GM06990 (cell line): ENCODE results near the gene GSTM5.
A peak's percentile ranks its signal among the peaks of the same experiment; 100 is the strongest.
"Not testable (repeated sequence)": the region's sequence is repeated elsewhere in the genome, so short reads cannot be mapped to it uniquely, and the experiment has no call there.

Experiments
- DNase-seq: peaks from one replicate; pipeline ENCODE4 v3.0.0-alpha.2; 2011; ENCODE audit not compliant: insufficient read length; ENCODE audit errors: extremely low read depth
- H3K27me3 ChIP-seq: replicated peaks from 2 replicates; pipeline ENCODE4 v1.6.0; 2011; ENCODE audit warnings: low read length; ENCODE audit not compliant: control insufficient read depth, insufficient read depth
- H3K36me3 ChIP-seq: 2 replicates; pipeline ENCODE4 v1.5.1; 2011; ENCODE audit warnings: low read length; ENCODE audit not compliant: control insufficient read depth, insufficient read depth
- H3K4me3 ChIP-seq: replicated peaks from 2 replicates; pipeline ENCODE4 v1.5.1; 2011; ENCODE audit warnings: low read depth, mild to moderate bottlenecking, control low read depth, low read length
- TF ChIP-seq, protein P1 (sequence below): IDR thresholded peaks from 2 replicates; pipeline ENCODE4 v1.5.1; 2011; ENCODE audit warnings: low read length, control low read depth, mild to moderate bottlenecking, inconsistent platforms; ENCODE audit not compliant: insufficient read depth, poor library complexity, severe bottlenecking

Gene GSTM5

DNA sequence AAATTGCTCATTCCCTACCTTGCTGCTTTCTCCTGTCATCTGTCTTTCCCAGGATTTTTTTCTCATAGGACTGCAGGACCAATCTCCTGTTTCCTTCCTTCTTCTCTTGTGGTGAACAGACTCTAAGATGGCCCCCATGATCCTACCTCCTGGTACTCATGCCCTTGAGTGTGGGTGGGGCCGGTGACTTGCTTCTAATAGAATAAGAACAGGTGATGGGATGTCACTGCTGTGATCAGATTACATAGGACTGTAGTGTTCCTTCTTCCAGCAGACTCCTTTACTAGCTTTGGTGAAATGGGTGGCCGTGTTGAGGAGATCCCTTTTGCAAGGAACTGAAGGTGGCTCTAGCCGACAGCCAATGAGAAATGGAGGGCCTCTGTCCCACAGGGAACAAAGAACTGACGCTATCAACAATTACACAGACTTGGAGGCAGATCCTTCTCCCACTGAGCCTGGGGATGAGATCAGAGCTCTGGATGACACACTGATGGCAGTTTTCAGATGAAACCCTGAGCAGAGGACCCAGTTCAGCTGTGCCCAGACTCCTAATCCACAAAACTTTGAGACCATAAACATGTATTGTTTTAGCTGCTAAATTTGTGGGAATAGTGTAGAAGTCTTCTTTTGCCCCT is 21.3 kb downstream of the GSTM5 start:
- Histone ChIP-seq H3K4me3 (no peak overlapping the region), H3K27me3 (peaks cover 2% of the 10 kb centered on the region; the same call in 1 of the 2 replicates), H3K36me3 (no peaks in the 10 kb centered on the region)
- DNase-seq = no peak
- TF ChIP-seq, protein P1, sequence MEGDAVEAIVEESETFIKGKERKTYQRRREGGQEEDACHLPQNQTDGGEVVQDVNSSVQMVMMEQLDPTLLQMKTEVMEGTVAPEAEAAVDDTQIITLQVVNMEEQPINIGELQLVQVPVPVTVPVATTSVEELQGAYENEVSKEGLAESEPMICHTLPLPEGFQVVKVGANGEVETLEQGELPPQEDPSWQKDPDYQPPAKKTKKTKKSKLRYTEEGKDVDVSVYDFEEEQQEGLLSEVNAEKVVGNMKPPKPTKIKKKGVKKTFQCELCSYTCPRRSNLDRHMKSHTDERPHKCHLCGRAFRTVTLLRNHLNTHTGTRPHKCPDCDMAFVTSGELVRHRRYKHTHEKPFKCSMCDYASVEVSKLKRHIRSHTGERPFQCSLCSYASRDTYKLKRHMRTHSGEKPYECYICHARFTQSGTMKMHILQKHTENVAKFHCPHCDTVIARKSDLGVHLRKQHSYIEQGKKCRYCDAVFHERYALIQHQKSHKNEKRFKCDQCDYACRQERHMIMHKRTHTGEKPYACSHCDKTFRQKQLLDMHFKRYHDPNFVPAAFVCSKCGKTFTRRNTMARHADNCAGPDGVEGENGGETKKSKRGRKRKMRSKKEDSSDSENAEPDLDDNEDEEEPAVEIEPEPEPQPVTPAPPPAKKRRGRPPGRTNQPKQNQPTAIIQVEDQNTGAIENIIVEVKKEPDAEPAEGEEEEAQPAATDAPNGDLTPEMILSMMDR = no peak

DNA sequence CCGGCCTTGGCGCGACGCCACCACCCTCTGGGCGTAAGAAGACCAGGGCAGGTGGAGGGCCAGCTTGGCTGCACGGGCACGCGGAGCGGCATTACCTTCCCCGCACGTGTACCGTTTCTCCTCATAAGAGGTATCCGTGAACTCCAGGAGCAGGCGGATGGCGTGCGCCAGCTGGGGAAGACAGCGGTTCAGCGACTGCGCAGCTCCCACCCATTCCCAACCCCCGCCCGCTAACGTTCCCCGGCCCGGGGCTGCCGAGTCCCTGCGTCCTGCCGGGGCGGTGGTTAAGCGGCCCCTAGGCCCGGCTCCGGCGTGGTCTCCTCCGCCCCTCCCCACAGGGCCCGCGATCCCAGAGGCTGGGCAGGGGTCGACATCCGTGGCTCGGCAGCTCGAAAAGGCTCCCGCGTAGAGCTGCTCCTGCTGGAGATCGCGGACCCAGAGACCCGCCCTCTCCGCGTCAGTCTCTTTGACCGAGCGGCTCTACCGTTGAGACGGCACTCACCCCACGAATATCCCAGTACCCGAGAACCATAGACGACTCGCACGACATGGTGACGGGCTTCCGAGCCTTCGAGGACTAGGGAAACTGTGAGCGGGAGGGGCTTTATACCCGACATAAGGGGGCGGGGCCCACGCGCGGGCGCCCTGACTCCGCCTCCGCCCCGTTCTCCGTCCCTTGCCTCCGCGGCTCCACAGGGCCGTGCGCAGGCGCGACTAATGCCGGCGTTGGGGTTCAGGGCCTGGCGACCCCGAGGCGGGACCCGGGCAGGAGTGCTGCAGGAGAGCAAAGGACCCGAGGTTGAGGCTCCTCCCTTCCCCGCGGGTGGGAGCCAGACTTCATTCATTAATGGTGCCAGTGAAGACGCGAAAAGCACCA is 27.9 kb downstream of the GSTM5 start:
- no peak overlapping the region for H3K4me3 ChIP-seq
- H3K27me3 ChIP-seq = peaks cover 6% of the 10 kb centered on the region
- peak; percentile 33 for DNase-seq
- TF ChIP-seq, protein P1 = no peak
- H3K36me3 ChIP-seq = no peaks in the 10 kb centered on the region

DNA sequence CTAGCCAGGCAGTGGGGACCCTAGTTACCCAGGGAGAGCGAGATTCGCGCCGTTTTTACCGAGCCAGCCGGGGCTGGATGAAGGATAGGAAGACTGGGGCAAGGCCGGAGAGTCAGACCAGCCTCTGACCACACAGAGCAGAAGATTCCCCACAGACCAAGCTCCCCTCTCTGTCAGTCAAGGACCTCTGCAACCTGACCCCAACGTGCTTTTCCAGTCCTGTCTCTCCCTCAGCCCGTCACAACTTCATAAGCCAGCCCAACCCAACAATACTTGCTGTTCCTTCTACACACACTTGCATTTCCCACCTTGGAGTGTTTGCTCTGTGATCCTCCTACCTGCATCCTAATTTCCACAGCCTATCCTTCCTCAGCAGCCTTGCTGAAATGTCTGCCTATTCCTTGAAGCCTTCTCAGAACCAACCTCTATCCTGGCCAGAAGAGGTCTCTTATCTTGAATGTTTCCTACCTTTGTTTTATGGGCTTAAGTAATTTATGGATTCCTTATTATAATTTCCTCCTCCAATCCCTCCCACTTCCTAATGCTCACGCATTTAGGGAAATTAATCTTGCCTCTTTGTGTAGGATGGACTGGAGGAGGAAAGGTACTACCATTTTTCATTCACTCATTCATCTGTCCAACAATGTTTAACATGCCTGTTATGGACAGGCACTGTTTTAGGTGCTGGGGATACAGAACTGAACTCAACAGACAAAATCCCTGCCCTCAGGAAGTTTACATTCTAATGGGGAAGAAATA is 28.7 kb downstream of the GSTM5 start, which contains the start of gene GSTM3:
TSS of gene GSTM3 (minus strand) at position 424 of the 759 bp plus-strand sequence. CDS start 751 bp downstream, outside the sequence.
- TF ChIP-seq, protein P1 = no peak
- no peak for DNase-seq
- Histone ChIP-seq H3K4me3 (no peak within 1 kb of the TSS), H3K27me3 (peaks cover 6% of the 10 kb centered on the region), H3K36me3 (no peaks in the 10 kb centered on the region)

DNA sequence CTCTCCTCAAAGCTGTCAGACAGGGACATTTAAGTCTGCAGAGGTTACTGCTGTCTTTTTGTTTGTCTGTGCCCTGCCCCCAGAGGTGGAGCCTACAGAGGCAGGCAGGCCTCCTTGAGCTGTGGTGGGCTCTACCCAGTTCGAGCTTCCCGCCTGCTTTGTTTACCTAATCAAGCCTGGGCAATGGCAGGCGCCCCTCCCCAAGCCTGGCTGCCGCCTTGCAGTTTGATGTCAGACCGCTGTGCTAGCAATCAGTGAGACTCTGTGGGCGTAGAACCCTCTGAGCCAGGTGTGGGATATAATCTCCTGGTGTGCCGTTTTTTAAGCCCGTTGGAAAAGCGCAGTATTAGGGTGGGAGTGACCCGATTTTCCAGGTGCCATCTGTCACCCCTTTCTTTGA is 36.3 kb downstream of the GSTM5 start:
- not testable (repeated sequence) for H3K36me3 ChIP-seq, H3K4me3 ChIP-seq, H3K27me3 ChIP-seq, DNase-seq

DNA sequence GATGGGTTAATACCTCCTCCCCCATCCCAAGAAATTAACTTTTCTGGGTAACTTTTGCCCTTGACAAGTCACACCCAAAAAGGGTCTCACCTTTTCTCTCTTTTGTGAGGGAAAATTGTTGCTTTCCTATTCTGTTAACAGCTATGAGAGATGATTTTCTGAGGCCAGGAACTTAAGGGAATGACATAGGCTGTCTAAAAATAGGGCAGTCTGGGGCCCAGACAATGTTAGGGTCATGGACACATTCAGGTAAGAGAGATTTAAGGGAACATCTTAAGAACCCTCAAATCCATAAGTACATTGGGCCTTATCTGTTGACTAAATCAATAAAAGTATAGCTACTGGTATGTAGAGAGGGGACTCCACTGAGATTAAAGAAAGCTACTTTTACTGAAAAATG is 37.2 kb downstream of the GSTM5 start:
- Histone ChIP-seq H3K36me3 (no peaks in the 10 kb centered on the region), H3K27me3 (no peaks in the 10 kb centered on the region; the same call in 1 of the 2 replicates), H3K4me3 (no peak overlapping the region)
- TF ChIP-seq, protein P1 = no peak
- DNase-seq = no peak
